ENCODE data around the gene MYO5C.
"Not testable (repeated sequence)": the region's sequence is repeated elsewhere in the genome, so short reads cannot be mapped to it uniquely, and the experiment has no call there.

MYO5C gene

GRCh38 chr15:52246686-52247431 is 48.7 kb downstream of the MYO5C start:
- DNase-seq (ENCODE audit: low read depth in 2 of 3, low spot score in 1 of 3), result no peak

GRCh38 chr15:52243697-52244555 is 51.7 kb downstream of the MYO5C start:
- no peak for DNase-seq (ENCODE audit: low read depth in 2 of 3, low spot score in 1 of 3)

GRCh38 chr15:52243286-52243685 is 52.3 kb downstream of the MYO5C start:
- no peak for DNase-seq (ENCODE audit: low read depth in 2 of 3, low spot score in 1 of 3)

DNA sequence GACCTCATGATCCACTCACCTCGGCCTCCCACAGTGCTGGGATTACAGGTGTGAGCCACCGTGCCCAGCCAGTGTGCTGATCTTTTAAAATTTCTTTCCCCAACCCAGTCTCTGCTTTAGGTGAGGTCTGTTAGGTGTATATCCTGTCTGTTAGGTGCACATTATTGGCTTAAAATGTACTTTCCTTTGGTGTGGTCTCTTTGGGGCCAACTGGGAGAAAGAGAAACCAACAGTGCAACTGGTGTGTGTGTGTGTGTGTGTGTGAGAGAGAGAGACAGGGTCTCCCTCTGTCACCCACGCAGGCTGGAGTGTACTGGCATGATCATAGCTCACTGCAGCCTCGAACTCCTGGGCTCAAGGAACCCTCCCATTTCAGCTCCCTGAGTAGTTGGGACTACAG is 54.1 kb downstream of the MYO5C start:
- DNase-seq (ENCODE audit: low read depth in 2 of 3, low spot score in 1 of 3), result no peak

GRCh38 chr15:52240166-52240565 is 55.4 kb downstream of the MYO5C start:
- DNase-seq (ENCODE audit: low read depth in 2 of 3, low spot score in 1 of 3), result no peak

DNA sequence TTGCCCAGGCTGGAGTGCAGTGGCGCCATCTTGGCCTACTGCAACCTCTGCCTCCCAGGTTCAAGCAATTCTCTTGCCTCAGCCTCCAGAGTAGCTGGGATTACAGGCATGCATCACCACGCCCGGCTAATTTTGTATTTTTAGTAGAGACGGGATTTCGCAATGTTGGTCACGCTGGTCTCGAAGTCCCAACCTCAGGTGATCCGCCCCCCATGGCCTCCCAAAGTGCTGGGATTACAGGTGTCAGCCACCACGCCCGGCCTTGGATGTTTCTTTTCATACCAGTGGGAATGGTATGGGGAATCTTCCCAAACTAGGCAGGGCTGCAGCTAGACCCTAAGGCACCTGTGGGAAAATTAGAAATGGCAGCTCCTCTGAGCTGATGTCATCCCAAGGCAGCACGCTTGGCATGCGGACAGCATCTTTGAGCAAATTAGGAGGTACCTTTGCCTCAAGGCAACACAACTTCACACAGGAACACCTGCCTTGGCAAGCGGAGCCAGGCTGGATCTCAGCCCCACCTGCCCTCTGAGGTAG is 56.5 kb downstream of the MYO5C start:
- not testable (repeated sequence) for DNase-seq (ENCODE audit: low read depth in 2 of 3, low spot score in 1 of 3)

DNA sequence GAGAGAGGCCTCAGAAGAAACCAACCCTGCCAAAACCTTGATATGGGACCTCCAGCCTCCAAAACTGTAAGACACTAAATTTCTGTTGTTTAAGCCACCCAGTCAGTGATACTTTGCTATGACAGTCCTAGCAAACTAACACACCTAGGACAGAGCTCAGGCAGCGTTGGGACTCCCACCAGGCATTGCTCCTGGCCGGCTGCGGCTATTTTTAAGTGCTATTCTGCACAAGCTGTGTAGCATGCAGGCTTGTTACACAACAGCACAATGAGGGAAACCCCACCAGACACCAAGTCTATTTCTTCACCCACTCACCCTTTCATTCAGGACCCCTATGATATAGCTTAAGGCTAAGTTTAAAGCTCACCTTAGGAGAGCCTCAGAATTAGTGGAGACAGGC is 57.5 kb downstream of the MYO5C start:
- DNase-seq (ENCODE audit: low read depth in 2 of 3, low spot score in 1 of 3), result no peak

DNA sequence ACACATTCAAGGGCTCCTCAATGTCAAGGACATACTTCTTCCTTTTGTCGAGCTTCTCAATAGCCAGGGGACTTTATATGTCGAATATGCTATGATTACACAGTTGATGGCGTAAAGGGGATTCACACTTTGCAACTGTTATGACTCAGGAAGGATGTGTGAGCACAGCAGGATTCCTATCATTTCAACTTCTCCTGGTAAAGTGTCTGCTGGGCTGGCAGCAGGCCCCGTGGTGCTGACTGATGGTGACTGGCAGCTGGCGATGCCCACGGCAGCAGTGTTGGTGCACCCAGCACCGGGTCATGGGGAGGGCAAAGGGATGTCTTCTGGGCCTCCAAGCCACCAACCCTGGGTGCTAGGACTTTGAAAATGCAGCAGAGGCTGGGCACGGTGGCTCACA is 59.6 kb downstream of the MYO5C start:
- DNase-seq (ENCODE audit: low read depth in 2 of 3, low spot score in 1 of 3), result no peak

DNA sequence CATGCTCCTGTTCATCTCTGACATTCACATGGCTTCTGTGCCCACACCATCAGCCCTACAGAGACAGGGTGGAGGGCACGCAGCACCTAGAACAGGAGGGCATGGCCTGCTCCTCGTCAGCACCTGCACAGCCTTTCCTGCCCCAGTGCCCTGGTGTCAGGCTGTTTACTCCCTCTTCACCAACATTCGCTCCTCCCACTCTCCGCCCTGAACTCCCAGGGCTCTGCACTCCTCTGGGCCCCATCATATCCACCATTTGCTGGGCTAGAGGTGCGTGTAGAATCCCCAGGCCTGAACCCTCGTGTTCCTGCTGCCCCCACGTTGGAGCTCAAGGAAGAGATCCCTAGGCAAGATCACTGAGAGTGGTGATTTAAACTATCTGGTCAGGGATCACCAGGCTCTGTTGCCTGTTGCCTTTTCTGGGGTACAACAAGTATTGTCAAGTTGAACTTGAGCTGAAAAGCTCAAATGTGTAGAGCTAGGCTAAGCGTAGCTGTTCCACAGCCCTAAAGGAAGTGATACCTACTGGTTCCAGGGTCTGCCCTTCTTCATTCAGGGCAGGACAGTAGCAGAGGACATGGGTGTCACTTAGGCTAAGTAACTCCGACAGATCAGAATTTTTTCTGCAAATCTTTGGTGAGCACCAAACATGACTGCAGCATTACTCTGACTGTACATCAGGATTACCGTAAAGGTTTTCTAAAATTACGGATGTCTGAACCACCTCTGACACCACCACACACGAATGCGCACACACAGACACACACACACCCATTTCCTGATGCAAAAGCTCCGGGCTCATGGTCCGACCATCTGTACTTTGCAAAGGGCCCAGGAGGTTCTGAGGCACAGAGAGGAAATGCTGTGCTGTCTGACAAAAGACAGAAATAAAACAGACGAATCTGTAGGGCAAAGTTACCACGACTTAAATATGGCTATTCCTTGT is 60.7 kb downstream of the MYO5C start:
- peak in 1 of 3 donors; percentile 8 for DNase-seq (ENCODE audit: low read depth in 2 of 3, low spot score in 1 of 3)

GRCh38 chr15:52233405-52233804 is 62.2 kb downstream of the MYO5C start:
- DNase-seq (ENCODE audit: low read depth in 2 of 3, low spot score in 1 of 3), result no peak

DNA sequence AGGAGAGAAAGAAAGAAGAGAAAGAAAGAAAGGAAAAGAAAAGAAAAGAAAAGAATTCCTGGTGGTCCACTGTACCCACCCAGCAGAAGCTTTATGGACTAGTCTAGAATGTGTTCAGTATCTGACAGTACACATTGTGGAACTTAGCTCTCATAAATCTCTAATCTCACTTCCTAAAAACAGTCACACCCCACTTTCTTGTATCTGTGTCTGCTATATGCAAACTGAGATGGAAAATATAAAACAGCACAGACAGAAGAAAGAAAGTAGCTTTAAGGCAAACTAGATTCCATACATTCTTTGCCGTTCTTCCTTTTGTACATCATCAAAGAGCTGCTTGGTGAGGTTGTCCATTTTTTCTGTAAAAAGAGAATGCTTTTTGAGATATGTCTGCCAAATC is 63.3 kb downstream of the MYO5C start:
- DNase-seq (ENCODE audit: low read depth in 2 of 3, low spot score in 1 of 3), result no peak

DNA sequence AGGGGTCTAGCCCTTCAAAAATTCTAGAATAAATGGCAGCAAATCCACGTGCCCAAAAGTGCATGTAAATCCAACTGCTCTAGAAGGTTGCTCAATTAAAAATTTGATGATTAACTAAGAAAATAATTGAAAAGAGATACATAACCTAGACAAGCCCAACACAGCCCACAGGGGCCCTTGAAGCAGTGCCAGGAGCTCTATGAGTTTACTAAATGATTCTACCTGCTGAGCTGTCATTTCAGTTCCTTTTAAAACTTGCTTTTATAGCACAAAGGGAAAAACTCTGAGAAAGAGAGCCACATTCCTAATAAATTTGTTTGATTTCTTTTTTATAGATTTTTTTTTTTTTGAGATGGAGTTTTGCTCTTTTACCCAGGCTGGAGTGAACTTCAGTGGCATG is 65.5 kb downstream of the MYO5C start:
- DNase-seq (ENCODE audit: low read depth in 2 of 3, low spot score in 1 of 3), result no peak

GRCh38 chr15:52228921-52229320 is 66.7 kb downstream of the MYO5C start:
- no peak for DNase-seq (ENCODE audit: low read depth in 2 of 3, low spot score in 1 of 3)

- DNase-seq (ENCODE audit: low read depth in 2 of 3, low spot score in 1 of 3), result peak; percentile 50 to 58 (median 57)
Measured at GRCh38 chr15:52227456-52227855, 68.1 kb downstream of the MYO5C start.

DNA sequence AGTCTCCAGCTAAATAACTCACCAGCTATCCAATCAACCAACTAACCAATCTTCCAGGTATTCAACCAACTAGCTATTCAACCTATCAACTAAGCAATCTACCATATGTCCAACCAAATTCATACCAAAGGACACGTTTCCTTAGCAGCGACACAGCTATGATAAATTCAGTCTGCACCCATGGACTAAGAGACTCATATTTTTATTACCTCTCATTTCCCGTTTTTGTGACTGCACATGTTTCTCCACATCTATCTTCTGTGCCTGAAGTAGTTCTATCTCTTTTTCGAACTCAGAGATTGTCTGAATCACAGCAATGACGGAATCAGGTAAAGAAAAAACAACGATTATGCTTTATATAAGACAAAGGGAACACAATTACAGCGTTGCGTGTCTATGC is 70.4 kb downstream of the MYO5C start:
- DNase-seq (ENCODE audit: low read depth in 2 of 3, low spot score in 1 of 3), result no peak

DNA sequence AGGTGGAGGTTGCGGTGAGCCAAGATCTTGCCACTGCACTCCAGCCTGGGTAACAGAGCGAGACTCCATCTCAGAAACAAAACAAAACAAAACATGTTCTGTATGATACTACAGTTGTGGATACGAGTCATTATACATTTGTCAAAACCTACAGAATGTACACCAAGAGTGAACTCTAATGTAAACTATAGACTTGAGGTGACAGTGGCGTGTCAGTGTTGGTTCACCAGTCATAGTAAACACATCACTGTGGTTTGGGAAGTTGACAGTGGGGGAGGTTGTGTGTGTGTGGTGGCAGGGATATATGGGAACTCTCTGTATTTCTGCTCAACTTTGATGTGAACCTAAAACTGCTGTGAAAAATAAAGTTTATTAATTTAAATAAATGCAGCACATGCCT is 71.4 kb downstream of the MYO5C start:
- no peak for DNase-seq (ENCODE audit: low read depth in 2 of 3, low spot score in 1 of 3)

GRCh38 chr15:52221730-52222129 is 73.9 kb downstream of the MYO5C start:
- DNase-seq (ENCODE audit: low read depth in 2 of 3, low spot score in 1 of 3), result no peak

DNA sequence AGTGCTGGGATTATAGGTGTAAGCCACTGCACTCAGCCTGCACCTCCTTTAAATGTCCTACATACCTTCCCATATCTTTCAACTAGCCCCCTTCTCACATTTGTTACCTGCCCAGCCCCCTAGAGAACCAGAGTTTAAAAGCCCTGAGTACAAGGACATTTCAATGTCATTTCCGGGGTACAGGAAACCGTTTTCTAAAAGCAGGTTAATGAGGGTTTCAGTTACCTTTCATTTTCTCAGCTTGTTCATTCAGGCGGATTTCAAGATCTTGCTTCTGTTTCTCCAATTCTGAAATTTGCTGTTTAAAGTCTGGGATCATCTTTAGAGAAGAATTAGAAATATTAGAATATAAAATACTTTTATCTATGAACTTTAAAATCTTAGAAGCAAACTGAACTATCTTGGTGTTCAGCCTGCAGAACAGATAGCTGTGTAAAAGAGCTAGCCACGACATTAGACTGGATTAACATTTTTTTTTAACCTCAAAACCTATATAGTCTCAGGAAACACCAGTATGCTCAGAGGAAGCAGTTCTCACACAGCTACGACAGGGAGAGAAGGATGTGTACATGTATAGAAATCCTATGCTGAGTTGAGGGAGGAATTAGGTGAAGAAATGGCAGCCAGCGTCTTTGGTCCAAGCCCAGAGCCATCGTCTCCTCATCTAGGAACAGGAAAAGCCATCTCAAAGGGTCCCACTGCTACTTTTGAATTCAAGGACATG is 74.5 kb downstream of the MYO5C start:
- DNase-seq (ENCODE audit: low read depth in 2 of 3, low spot score in 1 of 3), result no peak

DNA sequence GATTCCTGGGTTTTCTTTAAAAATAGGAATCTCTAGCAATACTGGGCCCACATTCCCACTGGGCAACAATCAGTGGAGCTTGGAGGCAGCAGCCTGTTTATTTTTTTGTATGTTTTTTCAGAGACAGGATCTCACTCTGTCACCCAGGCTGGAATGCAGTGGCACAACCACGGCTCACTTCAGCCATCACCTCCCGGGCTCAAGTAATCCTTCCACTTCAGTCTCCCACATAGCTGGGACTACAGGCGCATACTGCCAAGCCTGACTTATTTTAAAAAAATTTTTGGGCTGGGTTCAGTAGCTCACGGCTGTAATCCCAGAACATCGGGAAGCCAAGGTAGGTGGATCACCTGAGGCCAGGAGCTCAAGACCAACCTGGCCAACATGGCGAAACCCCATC is 75.4 kb downstream of the MYO5C start:
- DNase-seq (ENCODE audit: low read depth in 2 of 3, low spot score in 1 of 3), result no peak

DNA sequence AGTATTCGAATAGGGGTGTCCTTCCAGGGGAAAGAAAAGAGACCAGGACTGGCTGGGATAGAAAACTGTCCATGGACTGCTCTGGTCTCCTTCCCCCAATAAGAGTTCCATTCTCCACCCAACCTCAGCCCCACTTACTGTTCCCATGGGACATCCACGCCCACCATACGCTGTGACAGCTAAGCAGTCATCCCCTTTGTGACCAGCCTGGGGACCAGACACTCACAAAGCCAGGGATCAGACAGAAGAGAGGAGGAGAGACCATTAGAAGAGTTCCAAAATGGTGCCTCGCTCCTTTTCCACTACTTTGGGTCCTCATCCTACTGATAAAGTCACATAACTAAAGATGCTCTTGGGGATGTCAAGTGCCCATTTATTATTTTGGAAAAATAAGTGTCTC is 76.8 kb downstream of the MYO5C start:
- DNase-seq (ENCODE audit: low read depth in 2 of 3, low spot score in 1 of 3), result no peak

All from stimulated activated CD4-positive, alpha-beta T cell treated with anti-CD3 and anti-CD28 coated beads, Interleukin-12 subunit alpha, Interleukin-12 subunit beta, amount 100 ng/mL, for 48 hours (primary cell).